Measurements from ENCODE around the gene SOX11. TPM values are rescaled to one million over a fixed set of nuclear protein-coding genes. Genes with fewer than 3 reads are reported as not detected.

The SOX11 gene
- polyA plus RNA-seq, 3 donors: not detected

DNA sequence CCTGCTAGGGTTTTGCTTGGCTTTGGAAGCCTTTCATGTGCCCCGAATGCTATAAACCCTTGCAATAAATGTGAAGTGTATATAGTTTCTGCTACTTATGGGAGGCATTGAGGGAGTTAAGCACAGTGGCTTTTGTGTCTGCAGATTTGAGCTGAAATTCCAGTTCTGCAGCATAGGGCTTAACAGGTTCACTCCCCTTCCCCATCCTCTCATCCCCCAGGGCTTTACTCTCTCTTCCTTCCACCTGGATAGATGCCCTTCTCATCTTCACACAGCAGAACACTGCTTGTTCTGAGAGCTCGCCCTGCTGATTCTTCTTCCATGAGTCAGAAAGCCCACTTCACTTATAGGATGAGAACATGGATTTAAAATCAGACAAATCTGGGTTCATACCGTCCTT is 37.2 kb downstream of the SOX11 start:
- Histone ChIP-seq H3K9me3 (replicated peaks in 1 of 2; ENCODE audit: control insufficient read depth in 1 of 2, insufficient read depth in 1 of 2, low read length in 2 of 2) (peaks cover 0 to 8% of the 10 kb centered on the region in 2 donors), H3K27ac (ENCODE audit: low read depth in 1 of 2, low read length in 2 of 2) (no peak overlapping the region), H4K20me1 (ENCODE audit: insufficient read depth, low read length) (no peaks in the 10 kb centered on the region), H3K79me2 (ENCODE audit: insufficient read depth, low read length) (no peaks in the 10 kb centered on the region), H3K4me2 (replicated peaks; ENCODE audit: extremely low read depth, low read length, poor library complexity, severe bottlenecking) (no peak overlapping the region), H3K4me1 (ENCODE audit: control insufficient read depth in 1 of 2, insufficient read depth in 2 of 2, low read length in 2 of 2) (no peaks in the 10 kb centered on the region), H3K9ac (ENCODE audit: insufficient read depth, low read length, poor library complexity, severe bottlenecking) (no peak overlapping the region), H3K27me3 (ENCODE audit: control insufficient read depth in 2 of 2, insufficient read depth in 2 of 2, low read length in 2 of 2) (peaks cover 0 to 11% of the 10 kb centered on the region in 2 donors), H2AFZ (ENCODE audit: insufficient read depth, low read depth, low read length, poor library complexity, severe bottlenecking) (no peak overlapping the region), H3K4me3 (replicated peaks in 1 of 3; ENCODE audit: low read depth in 2 of 3, low read length in 3 of 3) (no peak overlapping the region), H3K36me3 (replicated peaks in 1 of 2; ENCODE audit: control insufficient read depth in 1 of 2, insufficient read depth in 2 of 2, low read length in 2 of 2) (no peaks in the 10 kb centered on the region)
- peaks cover 12 to 14% (median 12%) of the 10 kb centered on the region in 3 donors for H3K27me3 Mint-ChIP-seq (ENCODE audit: low read depth in 3 of 3)
- no peak overlapping the region for H3K4me3 Mint-ChIP-seq
- H3K36me3 Mint-ChIP-seq: no peaks in the 10 kb centered on the region
- no peaks in the 10 kb centered on the region for H3K4me1 Mint-ChIP-seq
- TF ChIP-seq, protein P1, sequence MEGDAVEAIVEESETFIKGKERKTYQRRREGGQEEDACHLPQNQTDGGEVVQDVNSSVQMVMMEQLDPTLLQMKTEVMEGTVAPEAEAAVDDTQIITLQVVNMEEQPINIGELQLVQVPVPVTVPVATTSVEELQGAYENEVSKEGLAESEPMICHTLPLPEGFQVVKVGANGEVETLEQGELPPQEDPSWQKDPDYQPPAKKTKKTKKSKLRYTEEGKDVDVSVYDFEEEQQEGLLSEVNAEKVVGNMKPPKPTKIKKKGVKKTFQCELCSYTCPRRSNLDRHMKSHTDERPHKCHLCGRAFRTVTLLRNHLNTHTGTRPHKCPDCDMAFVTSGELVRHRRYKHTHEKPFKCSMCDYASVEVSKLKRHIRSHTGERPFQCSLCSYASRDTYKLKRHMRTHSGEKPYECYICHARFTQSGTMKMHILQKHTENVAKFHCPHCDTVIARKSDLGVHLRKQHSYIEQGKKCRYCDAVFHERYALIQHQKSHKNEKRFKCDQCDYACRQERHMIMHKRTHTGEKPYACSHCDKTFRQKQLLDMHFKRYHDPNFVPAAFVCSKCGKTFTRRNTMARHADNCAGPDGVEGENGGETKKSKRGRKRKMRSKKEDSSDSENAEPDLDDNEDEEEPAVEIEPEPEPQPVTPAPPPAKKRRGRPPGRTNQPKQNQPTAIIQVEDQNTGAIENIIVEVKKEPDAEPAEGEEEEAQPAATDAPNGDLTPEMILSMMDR (IDR thresholded peaks at IDR 0.05): no peak
- no CpG with 5 or more reads among the region's 3 CpGs for WGBS (ENCODE audit: insufficient coverage)
- no peak for DNase-seq
- peaks cover 0 to 8% (median 0%) of the 10 kb centered on the region in 7 donors for H3K9me3 Mint-ChIP-seq
- H3K27ac Mint-ChIP-seq: no peak overlapping the region
- intact Hi-C loops (cut with micrococcal nuclease): no loop called here

- H3K4me3 ChIP-seq (replicated peaks in 1 of 3; ENCODE audit: low read depth in 2 of 3, low read length in 3 of 3): no peak overlapping the region
- no peaks in the 10 kb centered on the region for H3K4me1 Mint-ChIP-seq
- intact Hi-C loops (cut with micrococcal nuclease): no loop called here
- peaks cover 9 to 12% (median 12%) of the 10 kb centered on the region in 3 donors for H3K27me3 Mint-ChIP-seq (ENCODE audit: low read depth in 3 of 3)
- no peak overlapping the region for H3K9ac ChIP-seq (ENCODE audit: insufficient read depth, low read length, poor library complexity, severe bottlenecking)
- H3K27ac Mint-ChIP-seq: no peak overlapping the region
- H4K20me1 ChIP-seq (ENCODE audit: insufficient read depth, low read length): no peaks in the 10 kb centered on the region
- H3K9me3 Mint-ChIP-seq: peaks cover 0 to 4% (median 0%) of the 10 kb centered on the region in 7 donors
- H3K36me3 Mint-ChIP-seq: no peaks in the 10 kb centered on the region
- H3K9me3 ChIP-seq (replicated peaks in 1 of 2; ENCODE audit: control insufficient read depth in 1 of 2, insufficient read depth in 1 of 2, low read length in 2 of 2): peaks cover 0 to 8% of the 10 kb centered on the region in 2 donors
- H3K4me3 Mint-ChIP-seq: no peak overlapping the region
- no peaks in the 10 kb centered on the region for H3K36me3 ChIP-seq (replicated peaks in 1 of 2; ENCODE audit: control insufficient read depth in 1 of 2, insufficient read depth in 2 of 2, low read length in 2 of 2)
- no peak overlapping the region for H3K4me2 ChIP-seq (replicated peaks; ENCODE audit: extremely low read depth, low read length, poor library complexity, severe bottlenecking)
- TF ChIP-seq, protein P1 (IDR thresholded peaks at IDR 0.05): no peak
- H3K27me3 ChIP-seq (ENCODE audit: control insufficient read depth in 2 of 2, insufficient read depth in 2 of 2, low read length in 2 of 2): peaks cover 0 to 11% of the 10 kb centered on the region in 2 donors
- WGBS (ENCODE audit: insufficient coverage): no CpG with 5 or more reads among the region's 2 CpGs
- no peaks in the 10 kb centered on the region for H3K4me1 ChIP-seq (ENCODE audit: control insufficient read depth in 1 of 2, insufficient read depth in 2 of 2, low read length in 2 of 2)
- H3K79me2 ChIP-seq (ENCODE audit: insufficient read depth, low read length): no peaks in the 10 kb centered on the region
- H2AFZ ChIP-seq (ENCODE audit: insufficient read depth, low read depth, low read length, poor library complexity, severe bottlenecking): no peak overlapping the region
- no peak overlapping the region for H3K27ac ChIP-seq (ENCODE audit: low read depth in 1 of 2, low read length in 2 of 2)
- no peak for DNase-seq
Measured at GRCh38 chr2:5730386-5730785, 38.2 kb downstream of the SOX11 start.

Data from CD14-positive monocyte (primary cell).